KMS-11 (cell line): ENCODE data around the gene SIVA1.

ENCODE experiments used
- H2AFZ ChIP-seq: fragments of 200-600 bp; sonication (generic); 2 replicates; pipeline ENCODE4 v1.6.1; 2016; ENCODE audit warnings: antibody characterized with exemption, mixed run types, low read depth
- H3K27ac ChIP-seq: fragments of 200-600 bp; sonication (generic); 2 replicates; pipeline ENCODE4 v1.6.1; 2016; ENCODE audit warnings: mild to moderate bottlenecking, mixed run types
- H3K27me3 ChIP-seq: fragments of 200-600 bp; sonication (generic); 2 replicates; pipeline ENCODE4 v1.6.1; 2017; ENCODE audit warnings: mild to moderate bottlenecking, low read depth, mixed run types, moderate library complexity; ENCODE audit not compliant: insufficient read depth
- H3K36me3 ChIP-seq: fragments of 200-600 bp; sonication (generic); 2 replicates; pipeline ENCODE4 v1.6.1; 2017; ENCODE audit warnings: mild to moderate bottlenecking, mixed run types; ENCODE audit not compliant: insufficient read depth
- H3K4me1 ChIP-seq: fragments of 200-600 bp; sonication (generic); 2 replicates; pipeline ENCODE4 v1.6.1; 2016; ENCODE audit warnings: mild to moderate bottlenecking, low read depth, mixed run types; ENCODE audit not compliant: poor library complexity, severe bottlenecking
- H3K4me2 ChIP-seq: fragments of 200-600 bp; sonication (generic); 2 replicates; pipeline ENCODE4 v1.7.0; 2016; ENCODE audit warnings: mild to moderate bottlenecking, mixed run types
- H3K4me3 ChIP-seq: fragments of 200-600 bp; sonication (generic); IDR thresholded peaks from 2 replicates; pipeline ENCODE4 v1.6.1; 2017; ENCODE audit warnings: low read depth, low read length, mixed read lengths; ENCODE audit not compliant: insufficient read depth
- H3K79me2 ChIP-seq: fragments of 200-600 bp; sonication (generic); 2 replicates; pipeline ENCODE4 v1.6.1; 2016; ENCODE audit warnings: low read depth, mixed run types; ENCODE audit not compliant: insufficient read depth
- H3K9ac ChIP-seq: fragments of 200-600 bp; sonication (generic); 2 replicates; pipeline ENCODE4 v1.6.1; 2016; ENCODE audit warnings: mild to moderate bottlenecking, mixed run types
- H4K20me1 ChIP-seq: fragments of 200-600 bp; sonication (generic); 2 replicates; pipeline ENCODE4 v1.6.1; 2016; ENCODE audit warnings: mild to moderate bottlenecking, mixed run types; ENCODE audit not compliant: insufficient read depth
- CTCF ChIP-seq: fragments of 200-600 bp; sonication (generic); conservative IDR thresholded peaks from 2 replicates; pipeline ENCODE4 v1.6.1; 2017; ENCODE audit warnings: low read depth, mild to moderate bottlenecking, antibody characterized with exemption, low read length, moderate library complexity, mixed read lengths

The SIVA1 gene

GRCh38 chr14:104788161-104788818, 35.3 kb downstream of the SIVA1 start:
- H3K4me3 ChIP-seq, result no peak overlapping the region
- H3K4me2 ChIP-seq, result no peak overlapping the region
- no peak for TF ChIP-seq CTCF
- H3K4me1 ChIP-seq, result no peaks in the 10 kb centered on the region
- H4K20me1 ChIP-seq, result no peaks in the 10 kb centered on the region
- no peak overlapping the region for H3K27ac ChIP-seq
- H2AFZ ChIP-seq, result no peak overlapping the region
- H3K79me2 ChIP-seq, result no peaks in the 10 kb centered on the region; the same call in 1 of the 2 replicates
- no peaks in the 10 kb centered on the region for H3K27me3 ChIP-seq
- H3K9ac ChIP-seq, result no peak overlapping the region
- H3K36me3 ChIP-seq, result no peaks in the 10 kb centered on the region

- no peak overlapping the region for H3K4me2 ChIP-seq
- no peak overlapping the region for H3K4me3 ChIP-seq
- no peak overlapping the region for H2AFZ ChIP-seq
- H3K36me3 ChIP-seq, result no peaks in the 10 kb centered on the region
- no peak overlapping the region for H3K9ac ChIP-seq
- no peaks in the 10 kb centered on the region for H3K27me3 ChIP-seq
- H3K79me2 ChIP-seq, result no peaks in the 10 kb centered on the region; the same call in 1 of the 2 replicates
- no peaks in the 10 kb centered on the region for H4K20me1 ChIP-seq
- no peak for TF ChIP-seq CTCF
- no peak overlapping the region for H3K27ac ChIP-seq
- no peaks in the 10 kb centered on the region for H3K4me1 ChIP-seq
Measured at GRCh38 chr14:104788873-104789663, 36.1 kb downstream of the SIVA1 start.

GRCh38 chr14:104789752-104790743, 37.1 kb downstream of the SIVA1 start:
- peaks cover 6% of the 10 kb centered on the region; the same call in 1 of the 2 replicates for H3K79me2 ChIP-seq
- H3K27ac ChIP-seq, result no peak overlapping the region
- H3K4me2 ChIP-seq, result no peak overlapping the region
- H2AFZ ChIP-seq, result no peak overlapping the region
- H3K27me3 ChIP-seq, result no peaks in the 10 kb centered on the region
- no peaks in the 10 kb centered on the region for H3K36me3 ChIP-seq
- no peak overlapping the region for H3K9ac ChIP-seq
- no peak overlapping the region for H3K4me3 ChIP-seq
- TF ChIP-seq CTCF, result no peak
- no peaks in the 10 kb centered on the region for H4K20me1 ChIP-seq
- H3K4me1 ChIP-seq, result no peaks in the 10 kb centered on the region

- H3K79me2 ChIP-seq, result peaks cover 6% of the 10 kb centered on the region; the same call in 1 of the 2 replicates
- H3K27ac ChIP-seq, result no peak overlapping the region
- H3K4me3 ChIP-seq, result no peak overlapping the region
- no peaks in the 10 kb centered on the region for H4K20me1 ChIP-seq
- H3K36me3 ChIP-seq, result no peaks in the 10 kb centered on the region
- no peaks in the 10 kb centered on the region for H3K27me3 ChIP-seq
- H3K9ac ChIP-seq, result no peak overlapping the region
- no peak for TF ChIP-seq CTCF
- peaks cover 6% of the 10 kb centered on the region for H3K4me1 ChIP-seq
- no peak overlapping the region for H2AFZ ChIP-seq
- no peak overlapping the region for H3K4me2 ChIP-seq
Measured at GRCh38 chr14:104791425-104791824, 38.5 kb downstream of the SIVA1 start.
